Adrenal gland (tissue), 12 donors: ENCODE data around the gene SPATA16. TPM values are rescaled to one million over a fixed set of nuclear protein-coding genes. Genes with fewer than 3 reads are reported as not detected.

Experiments used
- DNase-seq, 7 donors: peaks; one replicate each; pipeline ENCODE4 v3.0.0-alpha.2; 2019 to 2020
- H3K27ac ChIP-seq, 5 donors: fragments of 200-600 bp; sonication (generic) in 4 of 5; 1 replicate in 3 of 5; 2 replicates in 2 of 5; pipeline versions ENCODE4 v1.5.1 to v1.8.0; 2016 to 2020; ENCODE audit warnings: mild to moderate bottlenecking in 1 of 5
- H3K27me3 ChIP-seq: fragments of 200-600 bp; 2 replicates; pipeline ENCODE4 v1.8.0; 2021
- H3K36me3 ChIP-seq, 2 donors: fragments of 200-600 bp; replicated peaks in 1 of 2; 1 replicate in 1 of 2; 2 replicates in 1 of 2; pipeline versions ENCODE4 v1.5.1 to v1.8.0; 2018 to 2022
- H3K4me1 ChIP-seq, 2 donors: fragments of 200-600 bp; replicated peaks in 1 of 2; 1 replicate in 1 of 2; 2 replicates in 1 of 2; pipeline versions ENCODE4 v1.5.1 to v1.8.0; 2018 to 2021
- H3K4me3 ChIP-seq, 4 donors: fragments of 200-600 bp; sonication (generic) in 3 of 4; one replicate each; pipeline ENCODE4 v1.5.1; 2016 to 2018
- H3K9me3 ChIP-seq, 3 donors: fragments of 200-600 bp; sonication (generic) in 1 of 3; replicated peaks in 1 of 3; 1 replicate in 2 of 3; 2 replicates in 1 of 3; pipeline versions ENCODE4 v1.5.1 to v1.8.0; 2016 to 2021
- POLR2A ChIP-seq, 2 donors: fragments of 450-650 bp; IDR thresholded peaks; one replicate each; pipeline ENCODE4 v1.6.1; 2017; ENCODE audit warnings: antibody characterized with exemption in 2 of 2, mild to moderate bottlenecking in 2 of 2, moderate library complexity in 1 of 2
- WGBS, 4 donors: extraction: QIAGEN DNeasy Blood & Tissue Kit in 2 of 4; methylation state at CpG; one replicate each; pipeline versions ENCODE4 v1.1.5 to v1.1.7; 2013 to 2017; 5-methylcytosine and 5-hydroxymethylcytosine counted together
- intact Hi-C, 2 donors: fragments of 100-400 bp; cut with DNase I; formaldehyde crosslinking; loops; one replicate each; pipeline versions ENCODE4 v1.14.1 to v1.15.0; 2022 to 2023
- polyA plus RNA-seq, 3 donors: library from polyadenylated mRNA; stranded (reverse); fragments of 200-250 nt in 2 of 3; fragments of 350-450 nt in 1 of 3; fragmentation: Illumina TruSeq in 1 of 3; extraction: RNeasy Lipid Tissue Mini Kit (QIAGEN cat#74804) in 1 of 3; gene quantifications; one replicate each; pipeline ENCODE4 v1.2.3, GENCODE V29; 2013 to 2014
- total RNA-seq, 9 donors: library from RNA; depleted of rRNA in 4 of 9; stranded (reverse); fragments of >200 nt in 4 of 9; fragments of 120-200 nt in 1 of 9; fragmentation: NEBNext Ultra II Directional in 1 of 9; extraction: Animal tissue kit (Norgen Biotek cat#: 25700) in 1 of 9; gene quantifications; one replicate each; pipeline versions ENCODE4 v1.1.0 to v1.2.4, GENCODE V29; 2013 to 2023
- TF ChIP-seq, protein P1 (sequence below), 6 experiments: fragments of 450-650 bp in 4 of 6; fragments of 200-600 bp in 2 of 6; sonication (generic) in 1 of 6; IDR thresholded peaks; 1 replicate in 5 of 6; 2 replicates in 1 of 6; pipeline versions ENCODE4 v1.5.1 to v1.8.0; 2016 to 2021; ENCODE audit warnings: antibody characterized with exemption in 6 of 6, mild to moderate bottlenecking in 2 of 6, moderate library complexity in 1 of 6
- donor health status: healthy with polysubstance abuse.
- donor health status: Bipolar disorder and iron deficiency.
- donor health status: DM: yes; HTN: yes; CAD: no.
- donor health status: DM: no; HTN: no; CAD: no.
- donor health status: DM: no; HTN: no; CAD: no.
- donor health status: DM: yes; HTN: yes; CAD: no.

Gene SPATA16
- total and polyA plus RNA-seq, 12 donors = not detected

DNA sequence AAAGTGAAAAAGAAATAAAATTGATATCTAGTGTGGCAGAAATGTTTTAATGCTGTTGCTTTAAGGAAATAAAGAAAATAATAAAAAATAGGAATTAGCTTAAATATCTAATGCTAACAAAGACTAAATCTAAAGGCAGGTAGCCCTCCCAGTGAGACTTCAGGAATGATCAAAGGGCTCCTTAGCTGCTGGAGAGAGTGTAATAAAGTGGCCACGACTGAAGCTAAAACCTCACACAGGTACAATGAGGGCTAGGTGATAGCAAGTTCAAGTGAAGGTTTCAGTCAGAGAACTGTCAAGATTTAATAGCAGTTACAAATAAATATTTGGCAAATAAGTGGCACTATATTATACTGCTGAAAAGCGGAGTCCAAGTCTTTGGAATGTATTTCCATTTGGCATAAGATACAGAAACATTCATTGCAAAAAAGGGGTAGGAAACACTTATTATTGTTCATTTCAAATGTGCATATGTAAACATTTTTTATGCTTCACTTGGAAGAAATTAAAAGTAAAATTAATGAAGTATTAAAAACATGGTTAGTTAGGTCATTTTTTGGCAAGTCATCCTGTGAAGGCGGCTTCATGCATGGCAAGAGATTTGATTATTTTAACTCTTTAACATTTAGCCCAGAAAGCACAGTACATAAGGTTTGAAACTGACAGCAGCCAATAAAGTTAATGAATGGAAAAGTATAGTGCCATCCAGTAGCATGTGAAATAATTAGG lies 222.3 kb downstream of the SPATA16 start:
- Histone ChIP-seq H3K36me3 (no peaks in the 10 kb centered on the region), H3K4me1 (peaks cover 3 to 26% of the 10 kb centered on the region in 2 donors), H3K27ac (no peak overlapping the region), H3K4me3 (no peak overlapping the region), H3K9me3 (no peaks in the 10 kb centered on the region), H3K27me3 (no peaks in the 10 kb centered on the region)
- no peak for TF ChIP-seq POLR2A (IDR thresholded peaks at IDR 0.05)
- TF ChIP-seq, protein P1, sequence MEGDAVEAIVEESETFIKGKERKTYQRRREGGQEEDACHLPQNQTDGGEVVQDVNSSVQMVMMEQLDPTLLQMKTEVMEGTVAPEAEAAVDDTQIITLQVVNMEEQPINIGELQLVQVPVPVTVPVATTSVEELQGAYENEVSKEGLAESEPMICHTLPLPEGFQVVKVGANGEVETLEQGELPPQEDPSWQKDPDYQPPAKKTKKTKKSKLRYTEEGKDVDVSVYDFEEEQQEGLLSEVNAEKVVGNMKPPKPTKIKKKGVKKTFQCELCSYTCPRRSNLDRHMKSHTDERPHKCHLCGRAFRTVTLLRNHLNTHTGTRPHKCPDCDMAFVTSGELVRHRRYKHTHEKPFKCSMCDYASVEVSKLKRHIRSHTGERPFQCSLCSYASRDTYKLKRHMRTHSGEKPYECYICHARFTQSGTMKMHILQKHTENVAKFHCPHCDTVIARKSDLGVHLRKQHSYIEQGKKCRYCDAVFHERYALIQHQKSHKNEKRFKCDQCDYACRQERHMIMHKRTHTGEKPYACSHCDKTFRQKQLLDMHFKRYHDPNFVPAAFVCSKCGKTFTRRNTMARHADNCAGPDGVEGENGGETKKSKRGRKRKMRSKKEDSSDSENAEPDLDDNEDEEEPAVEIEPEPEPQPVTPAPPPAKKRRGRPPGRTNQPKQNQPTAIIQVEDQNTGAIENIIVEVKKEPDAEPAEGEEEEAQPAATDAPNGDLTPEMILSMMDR (IDR thresholded peaks at IDR 0.05) = no peak
- no peak for DNase-seq
- 57 to 71% (median 66%) methylated on average over 3 of the region's 3 CpGs for whole genome bisulfite sequencing, 4 donors
- intact Hi-C loops = no loop called here

DNA sequence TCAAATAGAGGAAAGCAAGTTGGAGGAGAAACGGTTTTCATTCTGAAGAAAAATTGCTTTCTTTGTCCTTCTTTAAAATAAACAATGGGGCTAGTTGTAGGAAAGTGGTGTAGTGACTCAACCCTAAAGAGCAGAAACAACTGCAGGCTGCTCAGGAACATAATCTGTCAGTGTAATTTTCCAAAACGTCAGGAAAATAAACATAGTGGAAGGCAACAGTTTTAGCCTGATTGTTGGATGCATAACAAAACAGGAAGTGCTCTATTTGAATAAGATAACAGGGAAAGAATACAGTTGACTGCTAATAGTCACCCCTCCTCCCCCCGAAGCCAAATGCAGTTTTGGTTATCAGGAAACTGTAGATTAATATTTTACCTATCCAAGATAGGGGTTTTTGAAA lies 222.9 kb downstream of the SPATA16 start:
- peak overlapping the region in 1 of 5 donors; percentile 39 for H3K27ac ChIP-seq
- H3K9me3 ChIP-seq = no peaks in the 10 kb centered on the region
- TF ChIP-seq POLR2A (IDR thresholded peaks at IDR 0.05) = no peak
- TF ChIP-seq, protein P1 (IDR thresholded peaks at IDR 0.05) = no peak
- intact Hi-C loops = no loop called here
- WGBS, 4 donors = 16 to 25% (median 21%) methylated on average over 3 of the region's 3 CpGs
- no peaks in the 10 kb centered on the region for H3K27me3 ChIP-seq
- DNase-seq = peak in 1 of 7 donors; percentile 11
- no peak overlapping the region for H3K4me3 ChIP-seq
- H3K36me3 ChIP-seq = no peaks in the 10 kb centered on the region
- peaks cover 3 to 26% of the 10 kb centered on the region in 2 donors for H3K4me1 ChIP-seq

DNA sequence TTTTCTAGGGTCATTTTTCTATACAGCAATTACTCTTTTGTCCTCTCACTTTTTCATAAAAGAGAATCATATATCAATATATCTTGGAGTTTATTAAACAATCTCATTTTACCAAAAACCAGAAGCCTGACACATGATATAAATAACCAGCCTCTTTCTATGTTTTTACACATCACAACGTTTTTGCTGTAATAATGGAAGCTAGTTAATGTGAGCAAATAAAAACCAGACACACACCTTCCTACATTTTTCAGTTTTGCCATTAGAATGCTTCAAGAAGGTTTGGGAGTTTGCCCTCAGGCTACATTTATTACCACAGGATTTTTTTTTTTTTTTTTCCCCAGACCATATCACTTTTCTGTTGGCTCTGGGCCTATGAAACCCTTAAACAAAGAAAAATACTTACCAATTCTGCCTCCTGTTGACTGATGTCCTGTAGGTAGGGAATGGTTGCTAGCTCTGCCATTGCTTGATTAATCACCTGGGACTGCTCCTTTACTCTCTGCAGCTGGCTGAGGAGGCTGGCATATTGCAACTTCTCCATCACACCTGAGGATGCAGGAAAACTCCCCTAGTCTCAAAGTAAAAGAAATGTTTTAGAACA lies 225.0 kb downstream of the SPATA16 start:
- TF ChIP-seq, protein P1 (IDR thresholded peaks at IDR 0.05) = no peak
- no peak for TF ChIP-seq POLR2A (IDR thresholded peaks at IDR 0.05)
- no peaks in the 10 kb centered on the region for H3K27me3 ChIP-seq
- no peaks in the 10 kb centered on the region for H3K9me3 ChIP-seq
- intact Hi-C loops = no loop called here
- peaks cover 3 to 26% of the 10 kb centered on the region in 2 donors for H3K4me1 ChIP-seq
- DNase-seq = no peak
- no peak overlapping the region for H3K4me3 ChIP-seq
- no peak overlapping the region for H3K27ac ChIP-seq
- WGBS, 4 donors = 59 to 68% (median 65%) methylated on average over 1 of the region's 1 CpG
- H3K36me3 ChIP-seq = no peaks in the 10 kb centered on the region

DNA sequence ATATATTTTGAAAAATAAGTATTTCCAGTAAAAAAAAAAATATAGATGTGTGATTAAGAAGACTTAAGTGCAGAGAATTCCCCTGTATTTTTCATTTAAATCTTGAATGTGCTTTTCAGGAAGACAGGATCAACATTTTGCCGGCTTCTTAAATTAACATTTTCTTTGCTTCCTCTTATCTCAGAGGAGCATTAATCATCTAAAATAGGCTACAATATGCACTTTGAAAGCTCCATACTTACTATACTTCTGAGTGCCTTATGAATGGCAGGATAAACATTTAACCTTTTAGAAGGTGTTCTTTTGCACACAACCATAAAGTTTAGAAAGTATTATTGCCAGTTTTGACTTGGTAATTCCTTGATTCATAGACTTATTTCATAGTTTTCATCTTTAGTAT lies 226.2 kb downstream of the SPATA16 start:
- DNase-seq = no peak
- TF ChIP-seq, protein P1 (IDR thresholded peaks at IDR 0.05) = no peak
- no peak for TF ChIP-seq POLR2A (IDR thresholded peaks at IDR 0.05)
- no peaks in the 10 kb centered on the region for H3K9me3 ChIP-seq
- H3K4me1 ChIP-seq = peaks cover 3 to 26% of the 10 kb centered on the region in 2 donors
- no peaks in the 10 kb centered on the region for H3K36me3 ChIP-seq
- intact Hi-C loops = no loop called here
- H3K27ac ChIP-seq = no peak overlapping the region
- no peak overlapping the region for H3K4me3 ChIP-seq
- H3K27me3 ChIP-seq = no peaks in the 10 kb centered on the region
- WGBS, 4 donors = 3 to 12% (median 7%) methylated on average over 1 of the region's 1 CpG
